Measurements from ENCODE around the gene ARFIP2.

ARFIP2 gene

GRCh38 chr11:6440906-6441358, 40.2 kb downstream of the ARFIP2 start, which contains the start of gene HPX:
TSS of gene HPX (minus strand) at chr11:6440987. CDS start at chr11:6440963, 24 bp downstream.
- no peak for DNase-seq

GRCh38 chr11:6438979-6439571, 42.1 kb downstream of the ARFIP2 start:
- DNase-seq: no peak

GRCh38 chr11:6437993-6438392, 43.1 kb downstream of the ARFIP2 start:
- DNase-seq: no peak

GRCh38 chr11:6437423-6437822, 43.7 kb downstream of the ARFIP2 start:
- DNase-seq: no peak

GRCh38 chr11:6433998-6434660, 47.0 kb downstream of the ARFIP2 start:
- DNase-seq: no peak

GRCh38 chr11:6431861-6432260, 49.3 kb downstream of the ARFIP2 start:
- DNase-seq: no peak

- DNase-seq: no peak
Measured at GRCh38 chr11:6427516-6427915, 53.6 kb downstream of the ARFIP2 start.

Data from NCI-H2081 treated with DMSO at 0.1 percent for 48 hours (cell line).